Activated CD8-positive, alpha-beta memory T cell treated with anti-CD3 and anti-CD28 coated beads for 48 hours (primary cell): ENCODE data around the gene YTHDC2.

Experiments
- DNase-seq, 3 experiments: peaks; one replicate each; pipeline ENCODE4 v3.0.0-alpha.2; 2020; ENCODE audit warnings: low read depth in 2 of 3, low spot score in 2 of 3

Gene YTHDC2

GRCh38 chr5:113519412-113519811, 5.9 kb downstream of the YTHDC2 start:
- DNase-seq: no peak

- no peak for DNase-seq
Measured at GRCh38 chr5:113520429-113520828, 6.9 kb downstream of the YTHDC2 start.

GRCh38 chr5:113520899-113521298, 7.4 kb downstream of the YTHDC2 start:
- DNase-seq: no peak

- DNase-seq: no peak
Measured at GRCh38 chr5:113523168-113523567, 9.7 kb downstream of the YTHDC2 start.

GRCh38 chr5:113524927-113525326, 11.4 kb downstream of the YTHDC2 start:
- DNase-seq: no peak

GRCh38 chr5:113526421-113526820, 12.9 kb downstream of the YTHDC2 start:
- DNase-seq: no peak

GRCh38 chr5:113527746-113528145, 14.3 kb downstream of the YTHDC2 start:
- no peak for DNase-seq

- no peak for DNase-seq
Measured at GRCh38 chr5:113531481-113532159, 18.1 kb downstream of the YTHDC2 start.

- DNase-seq: no peak
Measured at GRCh38 chr5:113538313-113538712, 24.8 kb downstream of the YTHDC2 start.

GRCh38 chr5:113546703-113547183, 33.2 kb downstream of the YTHDC2 start:
- DNase-seq: no peak

- DNase-seq: no peak
Measured at GRCh38 chr5:113548396-113548795, 34.9 kb downstream of the YTHDC2 start.

- DNase-seq: no peak
Measured at GRCh38 chr5:113552137-113552536, 38.6 kb downstream of the YTHDC2 start.

GRCh38 chr5:113552620-113553019, 39.1 kb downstream of the YTHDC2 start:
- no peak for DNase-seq

GRCh38 chr5:113562828-113563400, 49.4 kb downstream of the YTHDC2 start:
- no peak for DNase-seq

- no peak for DNase-seq
Measured at GRCh38 chr5:113569396-113569795, 55.9 kb downstream of the YTHDC2 start.

GRCh38 chr5:113572716-113573115, 59.2 kb downstream of the YTHDC2 start:
- DNase-seq: no peak

- no peak for DNase-seq
Measured at GRCh38 chr5:113574417-113574816, 60.9 kb downstream of the YTHDC2 start.

GRCh38 chr5:113575074-113575473, 61.6 kb downstream of the YTHDC2 start:
- DNase-seq: no peak

GRCh38 chr5:113578091-113578490, 64.6 kb downstream of the YTHDC2 start:
- DNase-seq: no peak

- DNase-seq: no peak
Measured at GRCh38 chr5:113581388-113581787, 67.9 kb downstream of the YTHDC2 start.

GRCh38 chr5:113598150-113598549, 84.7 kb downstream of the YTHDC2 start:
- DNase-seq: no peak

- no peak for DNase-seq
Measured at GRCh38 chr5:113598926-113599325, 85.4 kb downstream of the YTHDC2 start.
